ENCODE data around the gene LEFTY1.

The LEFTY1 gene

GRCh38 chr1:225861834-225862580, 26.9 kb downstream of the LEFTY1 start:
- H3K27ac ChIP-seq, result no peak overlapping the region
- TF ChIP-seq CTCF (IDR thresholded peaks at IDR 0.05), result no peak
- TF ChIP-seq ZFX (IDR thresholded peaks at IDR 0.05; ENCODE audit: borderline replicate concordance), result no peak

- no peak overlapping the region for H3K27ac ChIP-seq
- no peak for TF ChIP-seq ZFX (IDR thresholded peaks at IDR 0.05; ENCODE audit: borderline replicate concordance)
- TF ChIP-seq CTCF (IDR thresholded peaks at IDR 0.05), result no peak
These were observed 28.0 kb downstream of the LEFTY1 start for GRCh38 chr1:225860876-225861441.

GRCh38 chr1:225860107-225860506, 28.8 kb downstream of the LEFTY1 start:
- TF ChIP-seq CTCF (IDR thresholded peaks at IDR 0.05) (no peak), ZFX (IDR thresholded peaks at IDR 0.05; ENCODE audit: borderline replicate concordance) (no peak)
- no peak overlapping the region for H3K27ac ChIP-seq

GRCh38 chr1:225859151-225859550, 29.8 kb downstream of the LEFTY1 start:
- TF ChIP-seq ZFX (IDR thresholded peaks at IDR 0.05; ENCODE audit: borderline replicate concordance) (no peak), CTCF (IDR thresholded peaks at IDR 0.05) (no peak)
- H3K27ac ChIP-seq, result no peak overlapping the region

- H3K27ac ChIP-seq, result no peak overlapping the region
- TF ChIP-seq CTCF (IDR thresholded peaks at IDR 0.05) (no peak), ZFX (IDR thresholded peaks at IDR 0.05; ENCODE audit: borderline replicate concordance) (no peak)
These were observed 31.7 kb downstream of the LEFTY1 start for GRCh38 chr1:225857256-225857655.

GRCh38 chr1:225855503-225856300, 33.2 kb downstream of the LEFTY1 start:
- no peak overlapping the region for H3K27ac ChIP-seq
- TF ChIP-seq CTCF (IDR thresholded peaks at IDR 0.05) (no peak), ZFX (IDR thresholded peaks at IDR 0.05; ENCODE audit: borderline replicate concordance) (no peak)

- H3K27ac ChIP-seq, result no peak overlapping the region
- no peak for TF ChIP-seq ZFX (IDR thresholded peaks at IDR 0.05; ENCODE audit: borderline replicate concordance)
- no peak for TF ChIP-seq CTCF (IDR thresholded peaks at IDR 0.05)
These were observed 35.5 kb downstream of the LEFTY1 start for GRCh38 chr1:225853441-225853840.
